HG03342 (cell line): Measurements from ENCODE around the gene PPP3CB.
A peak's percentile ranks its signal among the peaks of the same experiment; 100 is the strongest.
"Not testable (repeated sequence)": the region's sequence is repeated elsewhere in the genome, so short reads cannot be mapped to it uniquely, and the experiment has no call there.

Experiments
- ATAC-seq: cut with Tn5 transposase; IDR thresholded peaks from one replicate; pipeline ENCODE4 v1.9.1; 2021; ENCODE audit warnings: mild to moderate bottlenecking, moderate library complexity; ENCODE audit not compliant: unreplicated experiment

Gene PPP3CB

GRCh38 chr10:73416571-73416970, 79.3 kb downstream of the PPP3CB start:
- no peak for ATAC-seq

- ATAC-seq, result no peak
Observed at GRCh38 chr10:73414230-73414945, 81.4 kb downstream of the PPP3CB start.

- peak; percentile 91 for ATAC-seq
Observed at GRCh38 chr10:73413528-73414229, 82.1 kb downstream of the PPP3CB start, which contains the start of gene ANXA7. TSS of gene ANXA7 (minus strand) at chr10:73414058. CDS start at chr10:73400856, 13,202 bp downstream.

- ATAC-seq, result peak; percentile 38
Observed at GRCh38 chr10:73413108-73413527, 82.7 kb downstream of the PPP3CB start.

GRCh38 chr10:73410897-73411296, 84.9 kb downstream of the PPP3CB start:
- ATAC-seq, result no peak

- ATAC-seq, result no peak
Observed at GRCh38 chr10:73408978-73409521, 86.8 kb downstream of the PPP3CB start.

GRCh38 chr10:73408061-73408460, 87.8 kb downstream of the PPP3CB start:
- no peak for ATAC-seq

- no peak for ATAC-seq
Observed at GRCh38 chr10:73407495-73407894, 88.3 kb downstream of the PPP3CB start.

- no peak for ATAC-seq
Observed at GRCh38 chr10:73406846-73407245, 89.0 kb downstream of the PPP3CB start.

- no peak for ATAC-seq
Observed at GRCh38 chr10:73405556-73405955, 90.3 kb downstream of the PPP3CB start.

GRCh38 chr10:73404690-73405089, 91.1 kb downstream of the PPP3CB start:
- ATAC-seq, result no peak

GRCh38 chr10:73401636-73402035, 94.2 kb downstream of the PPP3CB start:
- no peak for ATAC-seq

GRCh38 chr10:73399063-73399462, 96.8 kb downstream of the PPP3CB start:
- ATAC-seq, result no peak

GRCh38 chr10:73398024-73398423, 97.8 kb downstream of the PPP3CB start:
- ATAC-seq, result no peak

- not testable (repeated sequence) for ATAC-seq
Observed at GRCh38 chr10:73394325-73394724, 101.5 kb downstream of the PPP3CB start.

- no peak for ATAC-seq
Observed at GRCh38 chr10:73388228-73388627, 107.6 kb downstream of the PPP3CB start.

GRCh38 chr10:73386583-73386982, 109.2 kb downstream of the PPP3CB start:
- no peak for ATAC-seq
